Measurements from ENCODE around the gene EYA3.

Gene EYA3

DNA sequence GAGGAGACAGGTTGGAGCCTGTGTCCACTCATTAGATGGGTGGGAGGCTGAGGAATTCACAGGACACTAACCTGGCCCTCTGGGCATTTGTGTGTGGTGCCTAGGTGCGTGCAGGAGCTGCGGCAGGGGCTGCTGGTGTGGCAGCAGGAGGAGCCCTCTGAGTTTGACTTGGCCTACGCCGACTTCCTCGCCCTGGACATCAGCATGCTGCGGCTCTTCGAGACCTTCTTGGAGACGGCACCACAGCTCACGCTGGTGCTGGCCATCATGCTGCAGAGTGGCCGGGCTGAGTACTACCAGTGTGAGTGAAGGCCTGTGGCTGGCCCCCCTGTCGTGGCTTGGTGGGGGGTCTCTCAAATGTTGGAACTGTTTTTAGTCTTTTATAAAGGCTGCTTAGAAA lies 125.0 kb downstream of the EYA3 start:
- TF ChIP-seq, protein P1, sequence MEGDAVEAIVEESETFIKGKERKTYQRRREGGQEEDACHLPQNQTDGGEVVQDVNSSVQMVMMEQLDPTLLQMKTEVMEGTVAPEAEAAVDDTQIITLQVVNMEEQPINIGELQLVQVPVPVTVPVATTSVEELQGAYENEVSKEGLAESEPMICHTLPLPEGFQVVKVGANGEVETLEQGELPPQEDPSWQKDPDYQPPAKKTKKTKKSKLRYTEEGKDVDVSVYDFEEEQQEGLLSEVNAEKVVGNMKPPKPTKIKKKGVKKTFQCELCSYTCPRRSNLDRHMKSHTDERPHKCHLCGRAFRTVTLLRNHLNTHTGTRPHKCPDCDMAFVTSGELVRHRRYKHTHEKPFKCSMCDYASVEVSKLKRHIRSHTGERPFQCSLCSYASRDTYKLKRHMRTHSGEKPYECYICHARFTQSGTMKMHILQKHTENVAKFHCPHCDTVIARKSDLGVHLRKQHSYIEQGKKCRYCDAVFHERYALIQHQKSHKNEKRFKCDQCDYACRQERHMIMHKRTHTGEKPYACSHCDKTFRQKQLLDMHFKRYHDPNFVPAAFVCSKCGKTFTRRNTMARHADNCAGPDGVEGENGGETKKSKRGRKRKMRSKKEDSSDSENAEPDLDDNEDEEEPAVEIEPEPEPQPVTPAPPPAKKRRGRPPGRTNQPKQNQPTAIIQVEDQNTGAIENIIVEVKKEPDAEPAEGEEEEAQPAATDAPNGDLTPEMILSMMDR (conservative IDR thresholded peaks at IDR 0.05; ENCODE audit: low read depth, low read length) = no peak
- no peak for DNase-seq (ENCODE audit: low read depth)
- no peak overlapping the region for H3K4me3 ChIP-seq (ENCODE audit: low read length)

GRCh38 chr1:27961646-27962221 lies 126.7 kb downstream of the EYA3 start:
- no peak overlapping the region for H3K4me3 ChIP-seq (ENCODE audit: low read length)
- TF ChIP-seq, protein P1 (conservative IDR thresholded peaks at IDR 0.05; ENCODE audit: low read depth, low read length) = no peak
- DNase-seq (ENCODE audit: low read depth) = no peak

GRCh38 chr1:27960762-27961645 lies 127.4 kb downstream of the EYA3 start:
- peak overlapping the region; percentile 63 for H3K4me3 ChIP-seq (ENCODE audit: low read length)
- no peak for DNase-seq (ENCODE audit: low read depth)
- TF ChIP-seq, protein P1 (conservative IDR thresholded peaks at IDR 0.05; ENCODE audit: low read depth, low read length) = no peak

- DNase-seq (ENCODE audit: low read depth) = peak; percentile 37
- TF ChIP-seq, protein P1 (conservative IDR thresholded peaks at IDR 0.05; ENCODE audit: low read depth, low read length) = peak; percentile 53
- H3K4me3 ChIP-seq (ENCODE audit: low read length) = peak within 1 kb of the TSS; percentile 63
Measured at GRCh38 chr1:27959792-27960603, 128.4 kb downstream of the EYA3 start, which contains the start of gene XKR8. XKR8 (plus strand) TSS chr1:27959973; CDS start chr1:27960070, 97 bp downstream.

- TF ChIP-seq, protein P1 (conservative IDR thresholded peaks at IDR 0.05; ENCODE audit: low read depth, low read length) = no peak
- no peak for DNase-seq (ENCODE audit: low read depth)
Measured at GRCh38 chr1:27958513-27958912, 129.9 kb downstream of the EYA3 start.

GRCh38 chr1:27957655-27958054 lies 130.8 kb downstream of the EYA3 start:
- TF ChIP-seq, protein P1 (conservative IDR thresholded peaks at IDR 0.05; ENCODE audit: low read depth, low read length) = no peak
- no peak for DNase-seq (ENCODE audit: low read depth)
- H3K4me3 ChIP-seq (ENCODE audit: low read length) = no peak overlapping the region

More at GRCh38 chr1:27958513-27958912, 129.9 kb downstream of the EYA3 start:
- H3K4me3 ChIP-seq (ENCODE audit: low read length) = no peak overlapping the region

All from retinal pigment epithelial cell (primary cell).